Germinal center (tissue), 1 donor: ENCODE results near the gene SPPL3.
"Not testable (repeated sequence)": the region's sequence is repeated elsewhere in the genome, so short reads cannot be mapped to it uniquely, and the experiment has no call there.

Source experiments
- DNase-seq: peaks from one replicate; pipeline ENCODE4 v3.0.0; 2012; ENCODE audit warnings: mixed read lengths, low spot score

Gene SPPL3

GRCh38 chr12:120820884-120821510 lies 83.2 kb downstream of the SPPL3 start:
- no peak for DNase-seq

GRCh38 chr12:120818416-120818815 lies 85.7 kb downstream of the SPPL3 start:
- no peak for DNase-seq

- no peak for DNase-seq
These were observed 86.4 kb downstream of the SPPL3 start for GRCh38 chr12:120817559-120818330.

GRCh38 chr12:120816363-120816762 lies 87.8 kb downstream of the SPPL3 start:
- DNase-seq, result no peak

- DNase-seq, result no peak
These were observed 89.2 kb downstream of the SPPL3 start for GRCh38 chr12:120814903-120815429.

- DNase-seq, result no peak
These were observed 89.8 kb downstream of the SPPL3 start for GRCh38 chr12:120814203-120814902.

- DNase-seq, result no peak
These were observed 90.5 kb downstream of the SPPL3 start for GRCh38 chr12:120813588-120814153.

GRCh38 chr12:120810021-120810420 lies 94.1 kb downstream of the SPPL3 start:
- no peak for DNase-seq

GRCh38 chr12:120804428-120804827 lies 99.7 kb downstream of the SPPL3 start:
- DNase-seq, result no peak

GRCh38 chr12:120801146-120801545 lies 103.0 kb downstream of the SPPL3 start:
- DNase-seq, result no peak

GRCh38 chr12:120800665-120801064 lies 103.5 kb downstream of the SPPL3 start:
- no peak for DNase-seq

- DNase-seq, result no peak
These were observed 104.7 kb downstream of the SPPL3 start for GRCh38 chr12:120799243-120800045.

GRCh38 chr12:120798696-120799095 lies 105.5 kb downstream of the SPPL3 start:
- DNase-seq, result no peak

GRCh38 chr12:120797677-120798642 lies 106.2 kb downstream of the SPPL3 start:
- no peak for DNase-seq

GRCh38 chr12:120795441-120796178 lies 108.5 kb downstream of the SPPL3 start:
- no peak for DNase-seq

- DNase-seq, result no peak
These were observed 110.8 kb downstream of the SPPL3 start for GRCh38 chr12:120793357-120793756.

GRCh38 chr12:120792456-120792855 lies 111.7 kb downstream of the SPPL3 start:
- DNase-seq, result not testable (repeated sequence)

- no peak for DNase-seq
These were observed 112.4 kb downstream of the SPPL3 start for GRCh38 chr12:120791669-120792176.

- DNase-seq, result no peak
These were observed 114.0 kb downstream of the SPPL3 start for GRCh38 chr12:120790114-120790513.
